HepG2 (cell line): ENCODE data around the gene LTB4R2. TPM values are rescaled to one million over a fixed set of nuclear protein-coding genes. Genes with fewer than 3 reads are reported as not detected.

Experiments
- ATAC-seq: fragments of 200-7000 bp; cut with Tn5 transposase; 3 replicates; pipeline ENCODE4 v1.9.1; 2020; ENCODE audit warnings: mild to moderate bottlenecking, moderate library complexity
- BruUV-seq: library from RNA; stranded (reverse); fragments of 400-500 nt; replicated peaks from 2 replicates; lab custom pipeline; 2021; lab: Mats Ljungman, UMichigan
- CTCF ChIA-PET: fragments of 300-600 bp; formaldehyde crosslinking; extraction: SDS; loops from one replicate; lab custom pipeline; 2021; ENCODE audit warnings: low total read pairs, inconsistent platforms, low intra/inter-chr PET ratio; lab: Yijun Ruan, JAX
- POLR2A ChIA-PET: fragments of 350-600 bp; sonication (Branson Sonifier 250); formaldehyde crosslinking; loops from one replicate; lab custom pipeline; 2020; ENCODE audit warnings: antibody characterized with exemption, inconsistent platforms; lab: Yijun Ruan, JAX
- DNase-seq: peaks from one replicate; pipeline ENCODE4 v3.0.0-alpha.2; 2015; ENCODE audit warnings: low spot score
- FAIRE-seq: peaks from 3 replicates; lab custom pipeline; 2011; peaks lifted over from hg19 to GRCh38; lab: Jason Lieb, UNC
- H2AFZ ChIP-seq: one replicate; pipeline ENCODE4 v1.6.1; 2011; ENCODE audit warnings: low read length, inconsistent platforms
- H3K27ac ChIP-seq: fragments of 300-600 bp; 3 replicates; pipeline ENCODE4 v1.8.0; 2011; ENCODE audit warnings: mixed run types, mild to moderate bottlenecking, mixed read lengths, low read length, inconsistent platforms; ENCODE audit not compliant: insufficient read depth; ENCODE audit errors: extremely low read length
- H3K27me3 ChIP-seq, 2 experiments: fragments of 200-600 bp in 1 of 2; 2 replicates in 1 of 2; 3 replicates in 1 of 2; pipeline versions ENCODE4 v1.6.0 to v1.8.0; 2011; ENCODE audit warnings: low read length in 2 of 2, mild to moderate bottlenecking in 2 of 2, moderate library complexity in 2 of 2, inconsistent platforms in 1 of 2; ENCODE audit not compliant: insufficient read depth in 2 of 2, control insufficient read depth in 1 of 2
- H3K36me3 ChIP-seq, 2 experiments: fragments of 200-600 bp in 1 of 2; replicated peaks in 1 of 2; 2 replicates in 1 of 2; 3 replicates in 1 of 2; pipeline versions ENCODE4 v1.5.1 to v1.8.0; 2011; ENCODE audit warnings: low read length in 2 of 2, inconsistent platforms in 1 of 2; ENCODE audit not compliant: insufficient read depth in 2 of 2, control insufficient read depth in 1 of 2
- H3K4me1 ChIP-seq: 2 replicates; pipeline ENCODE4 v1.5.1; 2012; ENCODE audit warnings: low read length, inconsistent platforms; ENCODE audit not compliant: insufficient read depth
- H3K4me2 ChIP-seq: 2 replicates; pipeline ENCODE4 v1.6.0; 2011; ENCODE audit warnings: low read depth, low read length, inconsistent platforms
- H3K4me3 ChIP-seq, 3 experiments: fragments of 200-600 bp in 1 of 3; sonication (generic), shearing (Covaris generic) in 1 of 3; replicated peaks in 1 of 3; 2 replicates each; pipeline ENCODE4 v1.5.1; 2011 to 2016; ENCODE audit warnings: low read length in 3 of 3, inconsistent platforms in 2 of 3, low read depth in 2 of 3, mild to moderate bottlenecking in 2 of 3, control low read depth in 1 of 3, mixed read lengths in 1 of 3; ENCODE audit not compliant: insufficient read depth in 1 of 3
- H3K79me2 ChIP-seq: one replicate; pipeline ENCODE4 v1.6.1; 2011; ENCODE audit warnings: low read length, inconsistent platforms; ENCODE audit not compliant: insufficient read depth
- H3K9ac ChIP-seq: 2 replicates; pipeline ENCODE4 v1.6.0; 2011; ENCODE audit warnings: mild to moderate bottlenecking, low read depth, low read length, inconsistent platforms; ENCODE audit not compliant: insufficient read depth
- H3K9me3 ChIP-seq: 2 replicates; pipeline ENCODE4 v1.5.1; 2012; ENCODE audit warnings: mild to moderate bottlenecking, low read length
- H4K20me1 ChIP-seq: 2 replicates; pipeline ENCODE4 v1.6.0; 2011; ENCODE audit warnings: inconsistent platforms, mild to moderate bottlenecking, low read length, moderate library complexity; ENCODE audit not compliant: insufficient read depth
- ATF7 ChIP-seq, 2 experiments: fragments of 450-650 bp in 1 of 2; sonication (generic) in 1 of 2; formaldehyde crosslinking in 1 of 2; IDR thresholded peaks; 2 replicates each; pipeline versions ENCODE4 v1.4.0 to v1.6.1; 2016 to 2020; ENCODE audit warnings: antibody characterized with exemption in 1 of 2, mild to moderate bottlenecking in 1 of 2, missing genetic modification reagents in 1 of 2
- DMAP1 ChIP-seq: IDR thresholded peaks from 2 replicates; pipeline ENCODE4 v1.6.1; 2016
- ETV6 ChIP-seq: sonication (generic); formaldehyde crosslinking; conservative IDR thresholded peaks from 2 replicates; pipeline ENCODE4 v1.4.0; 2020; ENCODE audit warnings: missing genetic modification reagents
- LRRFIP1 ChIP-seq: sonication (generic); formaldehyde crosslinking; conservative IDR thresholded peaks from 2 replicates; pipeline ENCODE4 v1.4.0; 2020; ENCODE audit warnings: missing genetic modification reagents
- MED8 ChIP-seq: sonication (generic); formaldehyde crosslinking; IDR thresholded peaks from 2 replicates; pipeline ENCODE4 v1.8.1; 2023; ENCODE audit warnings: mild to moderate bottlenecking, missing genetic modification reagents; ENCODE audit not compliant: insufficient replicate concordance
- MTA1 ChIP-seq: sonication (generic); formaldehyde crosslinking; IDR thresholded peaks from 2 replicates; pipeline ENCODE4 v1.4.0; 2020; ENCODE audit warnings: missing genetic modification reagents, mild to moderate bottlenecking, borderline replicate concordance
- TEAD3 ChIP-seq: optimal IDR thresholded peaks from 2 replicates; pipeline ENCODE3; 2016; ENCODE audit warnings: borderline replicate concordance
- ZNF18 ChIP-seq: sonication (generic); formaldehyde crosslinking; IDR thresholded peaks from 2 replicates; pipeline ENCODE4 v1.8.0; 2022; ENCODE audit warnings: mild to moderate bottlenecking, missing genetic modification reagents; ENCODE audit not compliant: insufficient replicate concordance
- ZNF33B ChIP-seq: sonication (generic); formaldehyde crosslinking; IDR thresholded peaks from 2 replicates; pipeline ENCODE4 v1.5.1; 2020; ENCODE audit warnings: mild to moderate bottlenecking, missing genetic modification reagents
- ZNF556 ChIP-seq: sonication (generic); formaldehyde crosslinking; IDR thresholded peaks from 2 replicates; pipeline ENCODE4 v1.4.0; 2020; ENCODE audit warnings: mild to moderate bottlenecking, missing genetic modification reagents, borderline replicate concordance
- ZNF724P ChIP-seq: sonication (generic); formaldehyde crosslinking; IDR thresholded peaks from 2 replicates; pipeline ENCODE4 v1.8.0; 2022; ENCODE audit warnings: missing genetic modification reagents, borderline replicate concordance
- ZNF878 ChIP-seq: sonication (generic); formaldehyde crosslinking; IDR thresholded peaks from 2 replicates; pipeline ENCODE4 v1.8.1; 2023; ENCODE audit warnings: mild to moderate bottlenecking, missing genetic modification reagents, moderate library complexity
- ZNF883 ChIP-seq: sonication (generic); formaldehyde crosslinking; IDR thresholded peaks from 2 replicates; pipeline ENCODE4 v1.5.1; 2020; ENCODE audit warnings: mild to moderate bottlenecking, missing genetic modification reagents; ENCODE audit errors: not compliant biosample characterization
- ZNF891 ChIP-seq: sonication (generic); formaldehyde crosslinking; IDR thresholded peaks from 2 replicates; pipeline ENCODE4 v1.5.0; 2020; ENCODE audit warnings: mild to moderate bottlenecking, missing genetic modification reagents
- ZSCAN25 ChIP-seq: sonication (generic); formaldehyde crosslinking; IDR thresholded peaks from 2 replicates; pipeline ENCODE4 v1.8.0; 2022; ENCODE audit warnings: mild to moderate bottlenecking, missing genetic modification reagents
- WGBS: methylation state at CpG from one replicate; pipeline ENCODE4 v1.1.6; 2017; ENCODE audit warnings: low lambda C conversion rate; 5-methylcytosine and 5-hydroxymethylcytosine counted together
- in situ Hi-C: cut with HindIII; loops from 2 replicates; pipeline ENCODE4 v1.10.0; 2017; ENCODE audit warnings: low pct_unique_long_range_greater_than_20kb; ENCODE audit not compliant: extremely low pct_ligation_motif_present
- intact Hi-C: fragments of 100-400 bp; cut with micrococcal nuclease; formaldehyde crosslinking; loops from one replicate; pipeline ENCODE4 v1.10.0; 2022; ENCODE audit not compliant: unreplicated experiment
- polyA plus RNA-seq, 8 experiments: library from polyadenylated mRNA; depleted of rRNA in 3 of 8; stranded (reverse) in 7 of 8; unstranded in 1 of 8; fragments of >200 nt; fragmentation: Illumina TruSeq in 4 of 8; extraction: Trizol in 4 of 8; gene quantifications; 2 replicates each; pipeline versions ENCODE4 v1.2.1 to v1.2.3, GENCODE V29; 2011 to 2016; ENCODE audit warnings: low read depth in 4 of 8, missing spikeins in 1 of 8, mixed read lengths in 1 of 8; ENCODE audit not compliant: insufficient read depth in 1 of 8
- total RNA-seq, 5 experiments: library from RNA; depleted of rRNA; stranded (reverse); fragments of >200 nt; fragmentation: Illumina TruSeq; extraction: Trizol; gene quantifications; 2 replicates each; pipeline ENCODE4 v1.2.3, GENCODE V29; 2016; ENCODE audit warnings: low read depth in 1 of 5

The LTB4R2 gene
- total and polyA plus RNA-seq, 2 of the 13 experiments (the other 11 are each of a cell fraction or from before 2014, with no cell fraction given): 3.9 to 6.9 TPM

GRCh38 chr14:24308342-24309124 lies 1.4 kb upstream of the LTB4R2 start (continued):
- no peak for TF ChIP-seq ATF7 (IDR thresholded peaks at IDR 0.05)
- TF ChIP-seq ATF7 (CRISPR knock-in tag; IDR thresholded peaks at IDR 0.05): no peak
- TF ChIP-seq, all 625 proteins: peak for 36

- DNase-seq: no peak
- no peak for FAIRE-seq
- no peak overlapping the region for H3K4me3 ChIP-seq
- in situ Hi-C loops (no loop called here), intact Hi-C loops (no loop called here)
- ATAC-seq: no peak
- peaks cover 9% of the 10 kb centered on the region for H3K79me2 ChIP-seq
- 90% methylated on average over 5 of the region's 5 CpGs for WGBS
- no peak overlapping the region for H3K9ac ChIP-seq
- BruUV-seq: no TSS peak
- H3K4me1 ChIP-seq: peaks cover 58% of the 10 kb centered on the region
- H3K36me3 ChIP-seq: peaks cover 16 to 18% of the 10 kb centered on the region in 2 experiments
- H3K27me3 ChIP-seq: no peaks in the 10 kb centered on the region; a peak in 1 of 5 replicates
- no peak overlapping the region for H3K4me2 ChIP-seq
- no peaks in the 10 kb centered on the region for H4K20me1 ChIP-seq
- CTCF ChIA-PET: interaction anchor here (3.4 kb wide), 1 partner anchor 12 kb away, joined by 45 read pairs; the partner anchor contains the start of genes DHRS1 and NOP9
- POLR2A ChIA-PET: interaction anchor here (0.8 to 24.7 kb wide), 6 partner anchors 8 to 215 kb away, joined by 3 to 850 read pairs (median 17); partner anchors contain the start of genes CHMP4A, DHRS1, GMPR2 and NEDD8
- H2AFZ ChIP-seq: no peak overlapping the region
- no peaks in the 10 kb centered on the region for H3K9me3 ChIP-seq
- H3K27ac ChIP-seq: peak overlapping the region; percentile 4
- TF ChIP-seq LRRFIP1 (CRISPR knock-in tag) (no peak), ETV6 (no peak), ZNF724P (CRISPR knock-in tag) (0 out of 2 replicates have a peak, but pooled peaks have one; percentile 60), ZNF878 (CRISPR knock-in tag) (no peak), ZNF33B (CRISPR knock-in tag) (0 out of 2 replicates have a peak, but pooled peaks have one; percentile 40), TEAD3 (peak; percentile 20), MTA1 (CRISPR knock-in tag) (0 out of 2 replicates have a peak, but pooled peaks have one; percentile 18), ZSCAN25 (CRISPR knock-in tag) (no peak), MED8 (no peak), ZNF891 (CRISPR knock-in tag) (peak; percentile 39; the same call in 1 of the 2 replicates), ZNF883 (CRISPR knock-in tag) (peak; percentile 48), ZNF556 (0 out of 2 replicates have a peak, but pooled peaks have one; percentile 11), ZNF18 (CRISPR knock-in tag) (no peak), DMAP1 (CRISPR knock-in tag) (no peak)
Observed at GRCh38 chr14:24310265-24310645, 315 bp downstream of the LTB4R2 start.
